ENCODE data around the gene HSF2BP.
"Not testable (repeated sequence)": the region's sequence is repeated elsewhere in the genome, so short reads cannot be mapped to it uniquely, and the experiment has no call there.

HSF2BP gene

GRCh38 chr21:43619344-43619743 lies 39.9 kb downstream of the HSF2BP start:
- DNase-seq (ENCODE audit: low read depth): no peak

- DNase-seq (ENCODE audit: low read depth): peak; percentile 64
Measured at GRCh38 chr21:43618940-43619339, 40.3 kb downstream of the HSF2BP start.

- not testable (repeated sequence) for DNase-seq (ENCODE audit: low read depth)
Measured at GRCh38 chr21:43616861-43617260, 42.4 kb downstream of the HSF2BP start.

GRCh38 chr21:43614839-43615238 lies 44.4 kb downstream of the HSF2BP start:
- DNase-seq (ENCODE audit: low read depth): no peak

GRCh38 chr21:43613755-43614638 lies 45.3 kb downstream of the HSF2BP start:
- peak; percentile 82 for DNase-seq (ENCODE audit: low read depth)

GRCh38 chr21:43611598-43612369 lies 47.5 kb downstream of the HSF2BP start:
- peak; percentile 67 for DNase-seq (ENCODE audit: low read depth)

GRCh38 chr21:43609501-43610340 lies 49.6 kb downstream of the HSF2BP start:
- peak; percentile 88 for DNase-seq (ENCODE audit: low read depth)

- DNase-seq (ENCODE audit: low read depth): peak; percentile 52
Measured at GRCh38 chr21:43608664-43609063, 50.6 kb downstream of the HSF2BP start.

GRCh38 chr21:43608225-43608624 lies 51.1 kb downstream of the HSF2BP start:
- DNase-seq (ENCODE audit: low read depth): peak; percentile 87

- DNase-seq (ENCODE audit: low read depth): no peak
Measured at GRCh38 chr21:43605320-43606215, 53.7 kb downstream of the HSF2BP start.

GRCh38 chr21:43604505-43605204 lies 54.6 kb downstream of the HSF2BP start:
- no peak for DNase-seq (ENCODE audit: low read depth)

GRCh38 chr21:43603641-43604504 lies 55.4 kb downstream of the HSF2BP start:
- peak; percentile 51 for DNase-seq (ENCODE audit: low read depth)

GRCh38 chr21:43603233-43603626 lies 56.1 kb downstream of the HSF2BP start:
- DNase-seq (ENCODE audit: low read depth): no peak

GRCh38 chr21:43602266-43603232 lies 56.7 kb downstream of the HSF2BP start:
- no peak for DNase-seq (ENCODE audit: low read depth)

- peak; percentile 94 for DNase-seq (ENCODE audit: low read depth)
Measured at GRCh38 chr21:43600642-43601402, 58.5 kb downstream of the HSF2BP start.

GRCh38 chr21:43599728-43600127 lies 59.6 kb downstream of the HSF2BP start:
- DNase-seq (ENCODE audit: low read depth): no peak

GRCh38 chr21:43598416-43599120 lies 60.7 kb downstream of the HSF2BP start:
- peak; percentile 92 for DNase-seq (ENCODE audit: low read depth)

Measured in amniotic epithelial cell (primary cell).